GM12892 (cell line): ENCODE data around the gene DLX3.

ENCODE experiments used
- DNase-seq: peaks from one replicate; pipeline ENCODE4 v3.0.0; 2011; ENCODE audit not compliant: insufficient read length
- FAIRE-seq: peaks from 2 replicates; lab custom pipeline; 2011; peaks lifted over from hg19 to GRCh38; lab: Jason Lieb, UNC
- POLR2A ChIP-seq: IDR thresholded peaks from 2 replicates; pipeline ENCODE4 v1.6.1; 2011; ENCODE audit warnings: low read depth, low read length, control low read depth
- POLR2AphosphoS5 ChIP-seq: IDR thresholded peaks from 2 replicates; pipeline ENCODE4 v1.6.1; 2011; ENCODE audit warnings: low read depth, low read length, control low read depth
- TAF1 ChIP-seq: IDR thresholded peaks from 2 replicates; pipeline ENCODE4 v1.6.1; 2011; ENCODE audit warnings: low read depth, mild to moderate bottlenecking, control low read depth, low read length, borderline replicate concordance

Gene DLX3

DNA sequence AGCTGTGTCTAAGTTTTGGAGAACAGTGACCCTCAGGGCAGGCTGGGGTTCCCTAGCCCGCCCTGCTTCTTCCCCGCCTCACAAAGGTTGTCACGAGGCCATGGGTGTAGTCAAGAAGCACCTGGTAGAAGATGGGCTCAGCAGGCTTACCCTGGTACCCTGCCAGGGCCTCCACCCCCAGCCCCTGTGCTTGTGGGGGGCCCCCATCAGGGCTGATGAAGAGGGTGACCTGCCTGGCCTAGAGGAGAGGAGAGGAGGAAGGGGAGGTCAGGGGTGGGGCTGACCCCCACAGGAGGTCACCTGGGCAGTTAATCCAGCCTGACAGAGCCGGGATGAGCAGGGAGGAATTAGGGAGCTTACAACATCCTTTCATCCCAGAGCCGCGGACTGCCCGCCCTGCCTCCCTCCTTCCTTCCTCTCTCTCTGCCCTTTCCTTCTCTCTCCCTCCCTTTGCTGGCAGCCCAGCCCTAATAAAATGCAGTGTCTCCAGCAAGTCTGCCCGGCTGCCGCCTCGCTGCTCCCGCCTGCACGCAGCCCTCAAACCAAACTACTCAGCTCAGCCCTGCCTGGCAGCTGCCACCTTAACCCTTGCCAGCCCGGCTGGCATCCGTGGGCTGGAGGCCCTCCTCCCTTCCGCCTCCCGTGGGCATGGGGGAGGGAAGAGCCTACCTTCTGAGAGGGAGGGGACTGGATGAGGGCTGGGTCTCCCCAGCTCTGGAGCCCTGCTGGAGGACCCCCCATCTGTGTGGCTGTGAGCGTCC, 7.2 kb downstream of the DLX3 start:
- FAIRE-seq (no peak), DNase-seq (peak; percentile 7)
- TF ChIP-seq POLR2AphosphoS5 (no peak), POLR2A (no peak), TAF1 (no peak)

DNA sequence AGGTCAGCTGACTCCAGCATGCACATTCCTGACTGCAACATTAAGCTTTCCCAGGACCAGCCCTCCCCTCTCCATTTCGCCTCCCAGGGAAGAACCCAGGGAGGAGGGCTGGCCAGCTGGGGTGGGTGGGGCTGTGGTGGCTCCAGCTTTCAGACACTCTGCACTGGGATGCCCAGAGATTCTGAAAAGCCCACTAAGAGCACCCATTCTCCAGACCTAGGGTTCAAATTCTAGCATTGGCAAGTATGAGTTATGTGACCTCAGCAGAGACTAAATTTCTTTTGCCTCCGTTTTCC, 7.8 kb downstream of the DLX3 start:
- no peak for FAIRE-seq
- TF ChIP-seq TAF1 (no peak), POLR2AphosphoS5 (no peak), POLR2A (no peak)
- DNase-seq: no peak

DNA sequence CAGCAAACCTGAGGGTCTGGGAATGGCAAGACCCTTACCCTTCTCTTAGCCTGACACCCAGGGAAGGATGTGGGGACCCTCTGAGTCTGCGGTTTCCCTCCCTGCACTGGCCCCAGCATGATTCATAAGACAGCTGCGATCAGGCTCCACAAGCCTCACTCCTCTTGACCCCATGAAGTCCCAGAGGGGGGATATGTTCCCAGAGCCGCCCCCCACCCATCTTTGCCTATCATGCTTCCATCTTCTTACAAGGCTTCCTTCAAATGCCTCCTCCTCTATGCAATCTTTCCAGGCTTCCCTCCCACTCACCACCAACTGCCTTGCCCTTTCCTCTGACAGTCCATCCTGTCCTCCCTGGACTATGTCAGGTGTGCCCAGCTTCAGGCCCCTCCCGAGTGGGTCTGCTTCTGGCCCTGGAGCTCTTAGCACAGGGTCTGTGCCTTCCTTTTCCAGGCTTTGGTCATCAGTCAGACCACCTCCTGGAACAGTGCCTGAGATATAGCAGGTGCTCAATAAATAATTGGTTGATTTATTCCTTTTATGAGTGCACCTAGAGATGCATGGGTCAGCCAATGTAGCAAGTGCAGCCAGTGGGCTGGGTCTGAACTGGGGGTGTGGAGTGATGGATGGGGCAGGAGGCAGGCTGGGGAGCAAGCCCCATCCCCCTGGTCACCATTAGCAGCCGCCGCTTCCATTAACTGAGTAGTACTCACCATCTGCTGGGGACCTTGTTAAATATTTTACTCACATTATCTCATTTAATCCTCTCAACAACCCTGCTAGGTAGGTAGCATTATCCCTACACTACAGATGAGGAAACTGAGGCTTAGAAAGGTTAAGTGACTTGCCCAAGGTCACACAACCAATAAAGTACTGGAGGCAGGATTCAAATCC, 8.4 kb downstream of the DLX3 start:
- TF ChIP-seq POLR2A (no peak), TAF1 (no peak), POLR2AphosphoS5 (no peak)
- no peak for FAIRE-seq
- DNase-seq: no peak

DNA sequence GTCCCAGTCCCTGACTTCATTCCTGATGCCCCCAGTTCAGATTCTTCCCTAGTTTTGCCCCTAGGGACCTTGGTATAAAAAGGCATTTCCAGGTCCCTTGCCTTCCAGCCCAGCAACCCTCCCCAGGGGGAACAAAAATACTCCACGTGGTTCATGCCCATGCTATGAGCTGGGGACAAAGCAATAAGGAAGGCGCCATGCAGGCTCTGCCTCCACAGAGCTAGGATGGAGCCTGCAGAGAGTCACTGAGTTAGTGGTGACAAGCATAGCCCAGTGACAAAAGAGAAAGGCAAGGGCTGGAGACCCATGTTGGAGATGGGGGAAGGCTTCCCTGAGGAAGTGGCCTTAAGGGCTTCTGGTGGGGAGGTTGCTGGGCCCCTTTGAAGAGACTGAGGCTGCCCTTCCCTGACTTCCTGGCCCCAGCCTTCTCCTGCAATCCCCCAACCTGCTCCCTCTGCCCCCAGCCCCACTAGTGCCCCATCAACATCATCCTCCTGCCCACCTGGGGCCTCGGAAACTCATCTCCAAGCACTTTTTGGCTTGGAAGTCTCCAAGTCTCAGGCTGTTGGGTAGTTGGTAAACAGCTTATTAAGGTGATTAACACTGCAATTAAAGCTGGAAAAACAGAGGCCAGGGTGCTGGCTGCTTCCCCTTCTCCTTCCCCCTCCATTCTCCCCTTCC, 9.6 kb downstream of the DLX3 start:
- no peak for FAIRE-seq
- TF ChIP-seq TAF1 (no peak), POLR2A (no peak), POLR2AphosphoS5 (no peak)
- no peak for DNase-seq

DNA sequence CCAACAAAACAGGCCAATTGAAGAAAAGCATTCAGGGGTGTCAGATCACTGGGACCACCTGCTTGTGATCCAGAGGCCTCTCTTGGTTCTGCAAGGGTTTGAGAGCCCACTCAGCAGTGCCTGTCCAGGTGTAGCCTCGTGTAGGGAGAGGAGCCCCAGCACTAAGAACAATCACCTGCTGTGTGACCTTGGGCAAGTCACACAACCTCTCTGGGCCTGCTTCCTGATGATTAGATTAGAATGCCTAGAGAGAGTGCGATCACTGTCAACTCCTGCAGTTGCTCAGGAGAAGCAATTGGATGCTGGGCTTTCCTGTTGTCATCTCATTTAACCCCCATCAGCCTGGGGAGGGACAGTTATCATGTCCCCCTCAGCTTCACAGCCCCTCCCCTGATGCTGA, 10.2 kb downstream of the DLX3 start:
- DNase-seq (no peak), FAIRE-seq (no peak)
- TF ChIP-seq POLR2A (no peak), TAF1 (no peak), POLR2AphosphoS5 (no peak)

DNA sequence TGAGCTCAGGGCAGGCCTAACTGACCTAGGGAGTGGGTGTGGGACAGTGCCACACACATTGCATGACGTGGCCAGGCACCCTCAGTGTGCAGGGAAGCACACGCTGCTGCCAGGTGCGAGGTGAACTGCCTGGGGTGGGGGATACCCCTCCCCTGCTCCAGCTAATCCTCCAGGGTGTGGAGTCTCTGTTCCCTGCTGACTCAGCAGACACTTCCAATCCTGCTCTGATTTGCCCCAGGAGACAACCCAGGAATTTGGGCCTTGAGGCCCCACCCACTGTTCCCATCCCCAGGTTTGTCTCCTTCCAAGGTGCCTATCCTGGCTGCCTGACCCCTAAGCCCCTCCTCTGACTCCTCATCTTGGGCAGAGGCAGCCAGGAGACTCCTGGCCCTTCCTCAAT, 10.7 kb downstream of the DLX3 start:
- TF ChIP-seq TAF1 (no peak), POLR2A (no peak), POLR2AphosphoS5 (no peak)
- FAIRE-seq: no peak
- DNase-seq: no peak

DNA sequence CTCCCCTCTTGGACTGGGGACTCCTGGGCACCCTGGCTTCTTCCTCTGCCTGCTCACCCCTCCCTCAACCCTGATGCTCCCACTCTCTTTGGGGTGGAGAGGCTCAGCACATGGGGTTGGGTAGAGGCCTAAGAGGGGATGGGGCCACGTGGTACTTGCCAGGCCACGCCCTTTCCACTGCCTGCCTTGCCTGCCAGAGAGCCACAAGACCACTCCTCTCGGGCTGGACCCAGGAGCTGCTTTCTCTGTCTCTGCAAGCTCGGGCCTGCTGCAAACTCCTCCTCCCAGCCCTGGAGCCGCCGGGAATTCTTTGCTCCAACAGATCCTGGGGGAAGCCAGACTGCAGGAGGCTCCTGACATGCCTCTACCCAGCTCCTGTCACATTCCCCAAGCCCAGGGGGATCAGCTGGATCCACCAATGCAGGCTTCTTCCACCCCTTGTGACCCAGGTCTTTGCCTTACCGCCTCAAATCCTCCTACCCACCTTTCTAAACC, 14.3 kb downstream of the DLX3 start:
- DNase-seq (no peak), FAIRE-seq (no peak)

DNA sequence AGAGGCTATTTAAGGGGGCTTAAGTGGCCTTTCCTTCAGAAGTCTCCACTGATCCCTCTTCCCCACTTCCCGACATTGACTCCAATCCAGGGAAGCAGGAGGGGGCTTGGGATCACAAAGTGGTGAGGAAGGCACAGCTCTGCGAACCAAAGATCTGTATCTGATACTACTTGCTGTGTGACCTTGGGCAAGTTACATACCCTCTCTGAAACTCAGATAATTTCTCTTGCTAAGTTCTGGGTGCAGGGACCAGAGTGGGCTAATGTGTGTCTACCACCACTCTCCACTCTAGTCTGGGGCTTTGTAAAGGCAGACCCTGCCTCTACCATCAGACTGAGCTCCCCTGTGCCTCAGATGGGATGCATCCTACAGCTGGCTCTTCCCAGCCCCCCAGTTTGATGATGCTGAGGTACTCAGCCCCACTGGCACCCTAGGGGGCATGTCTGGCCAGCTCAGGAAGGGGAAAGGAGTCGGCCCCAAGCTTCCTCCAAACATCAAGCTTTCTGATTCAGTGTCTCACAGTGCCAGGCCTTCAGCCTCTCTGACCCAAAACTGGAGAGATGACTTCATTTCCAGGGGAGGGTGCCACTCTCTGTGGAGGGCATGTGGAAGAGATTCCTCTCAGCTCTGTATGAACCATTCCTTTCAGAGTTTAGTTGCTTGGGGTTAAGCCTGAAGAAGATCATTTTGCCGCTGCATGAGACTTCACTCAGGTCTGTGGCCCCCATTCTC, 15.1 kb downstream of the DLX3 start:
- no peak for TF ChIP-seq POLR2AphosphoS5
- TF ChIP-seq TAF1: no peak
- no peak for TF ChIP-seq POLR2A
- FAIRE-seq: no peak
- no peak for DNase-seq

More for the DNA sequence above, 14.3 kb downstream of the DLX3 start:
- TF ChIP-seq TAF1 (no peak), POLR2AphosphoS5 (no peak), POLR2A (no peak)

DNA sequence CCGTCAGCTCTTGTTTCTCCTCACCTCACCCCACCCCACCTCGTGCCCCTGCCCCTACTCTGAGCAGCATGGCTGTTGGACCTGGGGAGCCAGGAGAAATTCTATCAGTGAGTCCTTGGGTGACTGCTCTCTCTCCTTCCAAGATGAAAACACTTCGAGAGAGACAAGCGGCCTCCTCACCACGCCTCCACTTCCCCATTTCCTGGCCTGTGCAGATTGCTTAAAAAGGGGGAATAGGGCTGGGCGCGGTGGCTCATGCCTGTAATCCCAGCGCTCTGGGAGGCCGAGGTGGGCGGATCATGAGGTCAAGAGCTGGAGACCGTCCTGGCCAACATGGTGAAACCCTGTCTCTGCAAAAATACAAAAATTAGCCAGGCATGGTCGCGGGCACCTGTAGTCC, 16.5 kb downstream of the DLX3 start:
- DNase-seq (no peak), FAIRE-seq (no peak)
- TF ChIP-seq POLR2A (no peak), TAF1 (no peak), POLR2AphosphoS5 (no peak)

DNA sequence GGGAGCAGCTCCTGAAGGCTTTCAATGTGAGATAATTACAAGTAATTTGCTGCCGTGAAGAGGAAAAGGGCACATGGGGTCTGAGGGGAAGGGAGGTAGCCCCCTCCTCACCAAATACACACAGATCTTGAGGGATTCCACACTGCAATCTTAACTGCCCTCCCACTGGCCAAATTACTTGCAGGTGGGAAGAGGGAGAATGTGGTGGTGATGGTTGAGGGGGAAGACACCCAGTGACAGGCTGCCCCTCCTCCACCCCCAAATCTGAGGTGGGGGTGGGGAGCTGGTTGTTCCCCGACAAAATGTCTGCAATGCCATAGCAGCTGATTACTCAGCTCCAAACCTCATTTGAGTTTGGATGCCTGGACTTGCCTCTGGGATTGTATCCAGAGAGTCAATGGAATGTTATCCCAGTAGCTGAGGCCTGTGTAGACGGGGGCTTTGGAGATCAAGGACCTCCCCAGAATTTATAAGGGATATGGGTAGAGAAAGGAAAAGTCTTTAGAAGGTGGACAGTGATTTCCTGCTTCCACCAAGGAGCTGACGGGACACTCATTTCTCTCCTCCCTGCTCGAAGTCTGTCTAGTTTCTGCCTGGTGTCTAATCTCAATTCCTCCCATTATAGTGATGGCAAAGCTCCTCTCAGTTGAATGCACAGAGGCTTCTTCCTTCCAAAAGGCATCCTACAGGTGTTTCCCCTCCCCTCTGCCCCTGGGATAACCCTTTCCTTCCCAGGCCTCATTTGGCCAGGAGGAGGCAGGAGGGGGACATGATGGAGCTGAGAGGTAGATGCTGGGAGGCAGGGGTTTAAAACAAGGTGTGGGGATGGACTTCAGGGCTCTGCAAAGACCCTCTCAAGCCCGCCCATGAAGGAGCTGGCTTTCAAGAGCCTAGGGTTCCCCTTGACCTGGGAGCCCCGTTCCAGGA, 17.3 kb downstream of the DLX3 start:
- no peak for FAIRE-seq

DNA sequence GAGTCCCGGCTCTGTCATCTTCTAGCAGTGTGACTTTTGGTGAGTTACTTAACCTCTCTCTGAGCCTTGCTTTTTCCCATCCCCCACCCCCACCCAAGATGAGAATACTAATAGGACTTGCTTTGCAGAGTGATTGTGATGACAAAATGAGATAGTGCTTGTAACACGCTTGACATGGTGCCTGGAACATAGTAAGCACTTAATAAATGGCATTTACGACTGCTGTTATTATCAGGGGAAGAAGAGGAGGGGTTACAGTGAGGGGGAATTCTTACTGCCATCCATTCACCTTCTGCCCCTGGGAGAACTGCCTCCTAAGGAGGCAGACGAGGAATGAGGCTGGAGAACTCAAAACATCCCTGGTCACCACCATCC, 18.2 kb downstream of the DLX3 start:
- no peak for FAIRE-seq

More for the DNA sequence above, 17.3 kb downstream of the DLX3 start:
- TF ChIP-seq TAF1 (no peak), POLR2AphosphoS5 (no peak)
- no peak for DNase-seq

More for the DNA sequence above, 18.2 kb downstream of the DLX3 start:
- no peak for DNase-seq
- TF ChIP-seq POLR2A (no peak), POLR2AphosphoS5 (no peak), TAF1 (no peak)
